Rectal smooth muscle tissue (tissue), 1 donor: ENCODE measurements around the gene DBN1.

Experiments used
- H3K27ac ChIP-seq: one replicate; pipeline ENCODE4 v1.7.0; 2013; ENCODE audit warnings: low read depth, low read length, inconsistent platforms
- H3K27me3 ChIP-seq: one replicate; pipeline ENCODE4 v1.7.0; 2013; ENCODE audit warnings: low read length; ENCODE audit not compliant: control insufficient read depth, insufficient read depth
- H3K36me3 ChIP-seq: one replicate; pipeline ENCODE4 v1.7.0; 2013; ENCODE audit warnings: low read length; ENCODE audit not compliant: control insufficient read depth, insufficient read depth
- H3K4me1 ChIP-seq: one replicate; pipeline ENCODE4 v1.7.0; 2013; ENCODE audit warnings: low read length; ENCODE audit not compliant: control insufficient read depth, insufficient read depth
- H3K4me3 ChIP-seq: one replicate; pipeline ENCODE4 v1.7.0; 2013; ENCODE audit warnings: low read length
- H3K9ac ChIP-seq: one replicate; pipeline ENCODE4 v1.7.0; 2013; ENCODE audit warnings: low read length

DBN1 gene

GRCh38 chr5:177501874-177502678, 28.6 kb upstream of the DBN1 start:
- H3K4me1 ChIP-seq = peaks cover 4% of the 10 kb centered on the region
- H3K36me3 ChIP-seq = no peaks in the 10 kb centered on the region
- H3K9ac ChIP-seq = no peak overlapping the region
- peaks cover 4% of the 10 kb centered on the region for H3K27me3 ChIP-seq
- H3K27ac ChIP-seq = no peak overlapping the region
- no peak overlapping the region for H3K4me3 ChIP-seq

GRCh38 chr5:177500685-177501522, 27.5 kb upstream of the DBN1 start:
- Histone ChIP-seq H3K27me3 (peaks cover 4% of the 10 kb centered on the region), H3K36me3 (peaks cover 2% of the 10 kb centered on the region), H3K27ac (no peak overlapping the region), H3K4me3 (no peak overlapping the region), H3K9ac (no peak overlapping the region), H3K4me1 (peaks cover 6% of the 10 kb centered on the region)

DNA sequence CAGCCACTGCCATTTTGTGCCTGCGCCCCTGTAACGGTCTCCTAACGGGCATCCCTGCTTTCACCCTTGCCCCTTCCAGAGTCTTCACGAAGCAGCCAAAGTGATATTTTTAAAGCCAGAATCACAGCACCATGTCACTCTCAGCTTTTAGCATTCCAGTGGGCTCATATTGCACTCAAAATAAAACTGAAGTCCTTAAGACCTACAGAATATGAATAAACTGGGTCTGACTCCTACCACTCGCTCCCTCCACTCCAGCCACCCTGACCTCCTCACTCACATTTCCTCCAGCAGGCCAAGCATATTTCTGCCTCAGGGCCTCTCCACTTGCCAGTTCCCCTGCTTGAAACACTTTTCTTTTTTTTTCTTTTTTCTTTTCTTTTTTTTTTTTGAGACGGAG, 26.4 kb upstream of the DBN1 start:
- H3K27me3 ChIP-seq = peaks cover 4% of the 10 kb centered on the region
- H3K36me3 ChIP-seq = peaks cover 2% of the 10 kb centered on the region
- peaks cover 13% of the 10 kb centered on the region for H3K4me1 ChIP-seq

DNA sequence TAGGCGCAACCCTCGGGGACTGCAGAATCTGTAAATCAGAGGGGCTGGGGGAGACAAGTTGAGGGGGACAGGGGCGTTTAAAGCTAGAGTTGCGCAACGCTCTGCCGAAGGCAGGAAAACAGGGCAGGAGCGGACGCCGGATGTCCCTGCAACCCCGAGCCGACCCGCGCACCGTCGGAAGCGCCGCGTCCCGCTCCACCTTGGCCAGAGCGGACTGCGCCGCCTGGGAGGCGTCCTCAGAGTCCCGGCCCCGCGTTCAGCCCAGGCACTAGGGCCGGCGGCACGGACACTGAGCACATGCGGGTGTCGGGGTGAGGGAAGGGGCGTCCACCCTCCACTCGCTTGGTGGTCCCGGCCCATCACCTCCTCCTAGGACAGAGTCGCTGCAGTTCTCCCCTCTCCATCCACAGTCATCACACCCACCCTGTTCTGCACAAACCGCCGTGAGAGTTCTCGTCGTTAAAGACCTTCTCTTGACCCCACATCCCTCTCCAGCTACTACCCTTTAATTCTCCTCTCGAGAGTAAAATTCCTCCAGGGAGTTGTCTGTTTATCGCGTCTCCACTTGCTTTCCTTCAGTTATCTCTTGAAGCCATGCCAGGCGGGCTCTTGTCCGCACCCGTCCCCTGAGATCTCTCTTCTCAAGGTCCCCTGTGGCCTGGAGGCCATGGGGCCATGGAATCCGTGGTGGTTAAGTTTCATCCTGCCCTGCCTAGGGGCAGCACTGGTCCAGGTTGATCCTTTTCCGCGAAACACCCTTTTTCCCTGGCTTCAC, 24.8 kb upstream of the DBN1 start:
- Histone ChIP-seq H3K27ac (peak overlapping the region; percentile 99), H3K27me3 (peaks cover 4% of the 10 kb centered on the region), H3K9ac (peak overlapping the region; percentile 34)

More for the DNA sequence above, 26.4 kb upstream of the DBN1 start:
- H3K27ac ChIP-seq = no peak overlapping the region
- H3K9ac ChIP-seq = no peak overlapping the region
- H3K4me3 ChIP-seq = no peak overlapping the region

DNA sequence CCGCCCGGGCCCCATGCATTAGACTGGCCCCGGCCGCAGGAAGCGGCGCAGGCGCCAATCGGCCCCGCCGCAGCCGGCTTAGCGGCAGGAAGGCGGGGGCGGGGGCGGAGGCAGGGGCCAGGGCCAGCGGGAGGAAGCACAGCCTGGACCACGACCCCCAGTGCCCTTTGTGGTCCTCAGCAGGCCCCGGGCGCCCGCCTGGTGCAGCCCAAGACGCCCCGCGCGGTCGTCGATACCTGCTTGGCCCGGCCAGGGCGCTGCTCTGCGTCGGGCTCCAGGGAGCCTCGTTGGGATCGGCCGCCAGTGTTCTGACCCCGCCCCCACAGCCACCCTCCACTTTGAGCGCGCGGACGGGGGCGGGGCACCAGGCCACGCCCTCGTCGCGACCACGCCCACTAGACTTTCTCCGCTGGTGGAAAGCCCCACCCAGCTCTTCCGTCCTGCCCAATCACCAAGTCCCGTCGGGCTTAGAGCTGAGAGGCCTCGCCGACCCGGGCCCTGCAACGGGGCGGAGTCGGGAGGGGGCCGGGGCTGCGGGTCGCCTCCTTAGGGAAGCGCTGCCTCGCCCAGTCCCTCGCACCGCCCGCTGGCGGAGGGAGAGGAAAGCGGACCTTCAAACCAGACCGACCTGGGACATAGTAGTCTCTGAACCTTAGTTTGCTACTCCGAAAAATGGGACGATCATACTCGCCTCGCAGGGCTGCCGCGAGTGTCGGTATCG, 24.0 kb upstream of the DBN1 start, which contains the start of gene PDLIM7:
TSS of gene PDLIM7 (minus strand) at position 313 of the 721 bp plus-strand sequence. CDS start 1,092 bp downstream, outside the sequence.
- Histone ChIP-seq H3K4me3 (peak within 1 kb of the TSS; percentile 76), H3K27me3 (peaks cover 4% of the 10 kb centered on the region), H3K36me3 (peaks cover 2% of the 10 kb centered on the region), H3K27ac (peak within 1 kb of the TSS; percentile 100), H3K4me1 (peaks cover 31% of the 10 kb centered on the region), H3K9ac (peak within 1 kb of the TSS; percentile 81)

More for the DNA sequence above, 24.8 kb upstream of the DBN1 start:
- Histone ChIP-seq H3K4me3 (peak overlapping the region; percentile 76), H3K36me3 (peaks cover 2% of the 10 kb centered on the region), H3K4me1 (peaks cover 24% of the 10 kb centered on the region)

- Histone ChIP-seq H3K27ac (peak overlapping the region; percentile 100), H3K4me1 (peaks cover 36% of the 10 kb centered on the region), H3K9ac (peak overlapping the region; percentile 81)
These were observed 23.4 kb upstream of the DBN1 start for GRCh38 chr5:177496727-177497291.

DNA sequence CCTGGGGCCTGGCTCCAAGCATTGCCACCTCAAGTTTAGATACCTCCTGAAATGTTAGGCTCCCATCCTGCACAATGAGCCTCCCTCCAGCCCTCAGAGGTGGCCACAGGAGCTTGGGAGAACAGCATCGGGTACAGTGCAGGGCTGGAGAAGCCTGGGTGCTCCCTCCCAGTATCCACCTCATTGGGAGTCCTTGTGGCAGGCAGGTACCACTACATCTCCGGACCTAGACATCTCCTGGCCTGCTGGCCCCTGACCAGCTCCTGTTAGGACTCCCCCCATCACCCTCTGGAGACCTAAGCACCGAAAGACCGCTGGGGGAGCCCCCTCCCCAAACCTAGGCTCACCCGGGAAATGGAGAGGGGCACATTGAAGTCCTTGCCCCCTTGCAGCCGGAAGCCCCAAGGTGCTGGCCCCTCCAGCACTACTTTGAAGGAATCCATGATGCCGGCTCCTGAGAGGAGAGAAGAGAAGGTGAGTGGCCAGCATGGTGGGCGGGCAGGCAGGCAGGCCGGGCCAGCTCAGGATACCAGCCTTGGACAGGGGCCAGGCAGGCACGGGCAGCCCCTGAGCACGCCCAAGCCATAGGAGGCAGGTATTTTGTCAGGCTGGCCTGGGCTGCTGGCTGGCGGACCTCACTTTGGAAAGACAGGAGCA, 22.8 kb upstream of the DBN1 start:
- Histone ChIP-seq H3K4me1 (peaks cover 36% of the 10 kb centered on the region), H3K9ac (peak overlapping the region; percentile 69), H3K27me3 (peaks cover 4% of the 10 kb centered on the region), H3K36me3 (peaks cover 2% of the 10 kb centered on the region), H3K27ac (peak overlapping the region; percentile 100), H3K4me3 (peak overlapping the region; percentile 72)

More at GRCh38 chr5:177496727-177497291, 23.4 kb upstream of the DBN1 start:
- Histone ChIP-seq H3K36me3 (peaks cover 2% of the 10 kb centered on the region), H3K27me3 (peaks cover 4% of the 10 kb centered on the region), H3K4me3 (peak overlapping the region; percentile 76)

DNA sequence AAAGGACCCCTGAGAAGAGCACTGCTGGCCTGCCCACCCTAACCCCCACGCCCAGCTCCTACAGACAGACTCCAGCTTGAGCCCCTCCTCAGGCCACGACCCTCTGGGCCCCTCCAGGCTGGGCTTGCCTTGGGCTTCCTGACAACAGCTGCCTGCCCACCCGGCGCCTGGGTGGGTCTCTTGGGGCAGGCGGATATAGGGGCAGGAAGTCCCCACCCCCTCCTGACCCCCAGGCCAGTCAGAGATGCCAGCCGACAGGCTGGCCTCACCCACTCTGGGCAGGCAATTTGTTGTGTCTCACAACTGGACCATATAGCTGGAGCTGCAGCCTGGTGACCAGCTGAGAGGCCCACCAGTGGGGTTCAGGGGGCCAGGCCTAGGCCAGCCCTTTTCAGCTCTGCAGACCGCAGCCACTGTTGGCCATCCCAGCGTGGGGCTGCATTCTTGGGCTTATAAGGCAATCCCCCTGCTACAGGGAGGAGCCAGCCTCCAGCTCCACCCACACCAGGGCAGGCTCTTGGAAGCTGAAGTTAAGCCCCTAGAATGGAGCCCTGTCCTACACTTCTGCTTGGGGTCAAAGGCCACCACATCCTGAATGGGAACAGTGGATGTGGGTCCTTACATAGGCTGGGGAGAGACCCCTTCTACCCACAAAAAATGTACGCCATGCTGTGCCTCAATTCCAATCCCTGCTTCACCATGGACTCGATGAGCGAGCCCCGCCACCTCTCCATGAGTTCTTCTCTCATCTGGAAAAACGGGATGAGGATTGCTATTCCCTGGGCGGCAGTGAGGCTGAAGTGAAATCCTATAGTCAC, 22.0 kb upstream of the DBN1 start:
- Histone ChIP-seq H3K9ac (peak overlapping the region; percentile 69), H3K36me3 (peaks cover 2% of the 10 kb centered on the region), H3K27me3 (peaks cover 4% of the 10 kb centered on the region), H3K4me3 (peak overlapping the region; percentile 72), H3K4me1 (peaks cover 40% of the 10 kb centered on the region), H3K27ac (peak overlapping the region; percentile 100)

DNA sequence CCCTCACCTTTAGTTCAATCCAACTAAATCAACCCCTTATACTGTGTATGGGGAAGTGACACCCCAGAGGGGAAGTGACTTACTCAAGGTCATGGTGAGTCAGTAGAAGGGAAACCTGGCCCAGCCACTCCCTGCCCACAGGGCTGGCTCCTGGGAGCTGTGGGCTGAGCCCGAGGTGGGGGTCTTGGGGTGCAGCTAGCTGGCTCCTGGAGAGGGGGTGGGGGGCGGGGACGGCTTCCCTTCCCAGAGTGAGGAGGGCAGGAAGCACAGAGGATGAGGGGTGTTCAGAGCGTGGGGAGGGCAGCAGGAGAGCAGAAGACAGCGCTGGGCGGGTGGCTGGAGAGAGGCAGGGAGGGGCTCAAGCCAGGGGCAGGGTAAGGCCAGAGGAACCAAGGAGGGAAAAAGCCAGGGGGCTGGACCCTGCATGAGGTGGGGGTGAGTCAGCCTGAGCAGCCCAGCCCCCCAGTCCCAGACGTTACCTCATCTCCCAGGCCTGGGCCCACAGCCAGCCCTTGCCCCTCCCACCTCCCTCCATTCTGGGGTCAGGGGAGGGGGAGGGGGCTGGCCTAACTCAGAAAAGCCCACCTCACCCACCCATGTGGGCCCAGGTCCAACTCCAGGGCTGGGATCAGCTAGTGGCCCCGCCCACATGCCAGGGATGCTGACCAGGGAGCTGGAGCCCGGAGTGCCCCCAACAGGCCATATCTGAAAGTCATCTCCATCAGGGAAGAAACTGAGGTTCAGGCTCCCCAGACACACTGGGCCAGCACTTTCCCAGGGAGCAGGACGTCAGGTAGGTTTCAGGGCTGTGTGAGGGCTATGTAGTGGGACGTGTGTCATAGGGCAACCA, 21.1 kb upstream of the DBN1 start:
- H3K4me3 ChIP-seq = peak overlapping the region; percentile 72
- peaks cover 42% of the 10 kb centered on the region for H3K4me1 ChIP-seq
- peaks cover 7% of the 10 kb centered on the region for H3K36me3 ChIP-seq
- peak overlapping the region; percentile 50 for H3K9ac ChIP-seq
- peak overlapping the region; percentile 100 for H3K27ac ChIP-seq
- peaks cover 4% of the 10 kb centered on the region for H3K27me3 ChIP-seq
